MCF 10A (cell line): ENCODE data around the gene MN1. TPM values are rescaled to one million over a fixed set of nuclear protein-coding genes. Genes with fewer than 3 reads are reported as not detected.

Experiments used
- Bru-seq: library from RNA; stranded (reverse); fragments of 400-500 nt; gene quantifications from one replicate; lab custom pipeline; 2021; lab: Mats Ljungman, UMichigan
- BruChase-seq, 2 experiments: library from RNA; stranded (reverse); fragments of 400-500 nt; gene quantifications; one replicate each; lab custom pipeline; 2021; lab: Mats Ljungman, UMichigan
- BruUV-seq: library from RNA; stranded (reverse); fragments of 400-500 nt; replicated peaks from 2 replicates; lab custom pipeline; 2021; lab: Mats Ljungman, UMichigan
- CTCF ChIA-PET: fragments of 300-600 bp; sonication (Branson Sonifier 250); formaldehyde crosslinking; extraction: SDS; loops from one replicate; lab custom pipeline; 2021; ENCODE audit warnings: antibody characterized with exemption, inconsistent platforms; lab: Yijun Ruan, JAX
- POLR2A ChIA-PET: fragments of 300-600, 350-650 bp; sonication (Branson Sonifier 250); formaldehyde crosslinking; extraction: SDS; loops from one replicate; lab custom pipeline; 2020; ENCODE audit warnings: antibody characterized with exemption, inconsistent platforms; lab: Yijun Ruan, JAX
- DNase-seq: peaks from one replicate; pipeline ENCODE4 v3.0.0-alpha.2; 2018; ENCODE audit not compliant: unreplicated experiment
- H3K27ac Mint-ChIP-seq: one replicate; pipeline ENCODE4 v1.8.0; 2022; ENCODE audit warnings: mild to moderate bottlenecking, low read depth, mixed read lengths; ENCODE audit not compliant: unreplicated experiment
- H3K27me3 Mint-ChIP-seq: one replicate; pipeline ENCODE4 v1.8.0; 2022; ENCODE audit warnings: mixed read lengths; ENCODE audit not compliant: insufficient read depth, unreplicated experiment
- H3K36me3 Mint-ChIP-seq: one replicate; pipeline ENCODE4 v1.8.0; 2022; ENCODE audit warnings: mild to moderate bottlenecking, moderate library complexity, mixed read lengths; ENCODE audit not compliant: insufficient read depth, unreplicated experiment
- H3K4me1 Mint-ChIP-seq: one replicate; pipeline ENCODE4 v1.8.0; 2022; ENCODE audit warnings: mixed read lengths; ENCODE audit not compliant: insufficient read depth, unreplicated experiment
- H3K4me3 Mint-ChIP-seq: one replicate; pipeline ENCODE4 v1.8.0; 2022; ENCODE audit warnings: mild to moderate bottlenecking, moderate library complexity, mixed read lengths; ENCODE audit not compliant: unreplicated experiment
- H3K9me3 Mint-ChIP-seq: one replicate; pipeline ENCODE4 v1.8.0; 2022; ENCODE audit warnings: mixed read lengths; ENCODE audit not compliant: unreplicated experiment
- intact Hi-C: fragments of 100-400 bp; cut with micrococcal nuclease; formaldehyde crosslinking; loops from 2 replicates; pipeline ENCODE4 v1.14.1; 2022
- long read RNA-seq: library from polyadenylated mRNA; stranded (forward); transcript quantifications from one replicate; pipeline ENCODE4 v2.0.0, GENCODE V29; 2022
- total RNA-seq: library from RNA; stranded (reverse); gene quantifications from 2 replicates; pipeline ENCODE4 v1.2.3, GENCODE V29; 2022
- TF ChIP-seq, protein P1 (sequence below): fragments of 200-600 bp; IDR thresholded peaks from one replicate; pipeline ENCODE4 v1.8.0; 2022; ENCODE audit warnings: antibody characterized with exemption, mild to moderate bottlenecking; ENCODE audit not compliant: unreplicated experiment

The MN1 gene
- 3.9 and 5.7 TPM in 2 replicates for total RNA-seq
- percentile 45 among the genes with signal in this experiment for Bru-seq, nascent RNA
- BruChase-seq, experiment 1, labeled RNA remaining after a 6-hour chase, result percentile 38 among the genes with signal in this experiment
- percentile 51 among the genes with signal in this experiment for BruChase-seq, experiment 2, labeled RNA remaining after a 2-hour chase
- long read RNA-seq, full-length matches to known transcripts, result 1 of 15 reads
- long read RNA-seq, partial matches to known transcripts, result 0 of 15 reads
- long read RNA-seq, other reads (novel, unspliced or antisense), result 14 of 15 reads

DNA sequence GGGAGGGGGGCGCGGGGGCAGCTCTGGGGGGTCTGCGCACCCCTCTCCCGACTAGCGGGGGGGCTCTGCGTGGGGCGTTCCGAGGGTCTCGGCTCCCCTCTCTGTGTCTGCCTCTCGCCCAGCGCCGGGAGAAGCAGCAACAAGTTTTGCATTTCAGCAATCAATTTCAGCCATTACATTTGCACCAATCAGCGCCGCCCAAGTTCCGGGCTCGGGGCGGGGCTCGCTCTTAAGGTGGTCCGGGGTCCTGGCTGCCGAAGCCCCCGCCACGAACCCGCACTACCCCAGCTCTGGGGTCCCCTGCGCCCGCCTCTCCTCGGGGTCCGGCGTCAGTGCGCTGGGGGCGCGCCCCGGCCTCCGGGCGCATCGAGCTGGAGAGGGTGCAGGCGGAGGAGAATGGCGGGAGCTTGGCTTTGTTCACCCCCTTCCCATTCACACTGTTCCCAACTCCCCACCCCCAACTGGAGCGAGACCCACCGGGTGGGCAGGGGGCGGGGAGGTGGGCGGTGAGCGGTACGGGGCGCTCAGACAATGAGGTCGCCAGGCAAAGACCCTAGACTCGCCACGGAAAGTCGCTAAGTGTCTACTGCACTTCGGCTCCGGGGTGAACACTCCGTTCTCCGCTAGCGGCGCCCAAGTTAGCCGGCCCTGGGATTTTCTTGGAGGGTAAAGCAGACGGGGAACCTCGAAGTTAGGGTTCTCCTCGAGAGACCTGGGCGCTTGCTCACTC, at the start of gene MN1:
MN1 (minus strand) TSS at position 141 of the 730 bp plus-strand sequence. CDS start 1,213 bp downstream, outside the sequence.
- Mint-ChIP-seq H3K9me3 (no peaks in the 10 kb centered on the region), H3K27ac (no peak within 1 kb of the TSS), H3K4me3 (peak within 1 kb of the TSS; percentile 73), H3K4me1 (peaks cover 11% of the 10 kb centered on the region), H3K36me3 (no peaks in the 10 kb centered on the region), H3K27me3 (no peaks in the 10 kb centered on the region)
- ChIA-PET CTCF (interaction anchor here (1.3 kb wide), 1 partner anchor 397 kb away, joined by 3 read pairs; no protein-coding TSS in a partner anchor), POLR2A (no interaction called here)
- BruUV-seq, result no TSS peak
- TF ChIP-seq, protein P1, sequence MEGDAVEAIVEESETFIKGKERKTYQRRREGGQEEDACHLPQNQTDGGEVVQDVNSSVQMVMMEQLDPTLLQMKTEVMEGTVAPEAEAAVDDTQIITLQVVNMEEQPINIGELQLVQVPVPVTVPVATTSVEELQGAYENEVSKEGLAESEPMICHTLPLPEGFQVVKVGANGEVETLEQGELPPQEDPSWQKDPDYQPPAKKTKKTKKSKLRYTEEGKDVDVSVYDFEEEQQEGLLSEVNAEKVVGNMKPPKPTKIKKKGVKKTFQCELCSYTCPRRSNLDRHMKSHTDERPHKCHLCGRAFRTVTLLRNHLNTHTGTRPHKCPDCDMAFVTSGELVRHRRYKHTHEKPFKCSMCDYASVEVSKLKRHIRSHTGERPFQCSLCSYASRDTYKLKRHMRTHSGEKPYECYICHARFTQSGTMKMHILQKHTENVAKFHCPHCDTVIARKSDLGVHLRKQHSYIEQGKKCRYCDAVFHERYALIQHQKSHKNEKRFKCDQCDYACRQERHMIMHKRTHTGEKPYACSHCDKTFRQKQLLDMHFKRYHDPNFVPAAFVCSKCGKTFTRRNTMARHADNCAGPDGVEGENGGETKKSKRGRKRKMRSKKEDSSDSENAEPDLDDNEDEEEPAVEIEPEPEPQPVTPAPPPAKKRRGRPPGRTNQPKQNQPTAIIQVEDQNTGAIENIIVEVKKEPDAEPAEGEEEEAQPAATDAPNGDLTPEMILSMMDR, result no peak
- DNase-seq, result no peak
- intact Hi-C loops, result loop anchor here (1.0 to 10.0 kb wide), 8 partner anchors 49 to 1127 kb away; no protein-coding TSS in a partner anchor

DNA sequence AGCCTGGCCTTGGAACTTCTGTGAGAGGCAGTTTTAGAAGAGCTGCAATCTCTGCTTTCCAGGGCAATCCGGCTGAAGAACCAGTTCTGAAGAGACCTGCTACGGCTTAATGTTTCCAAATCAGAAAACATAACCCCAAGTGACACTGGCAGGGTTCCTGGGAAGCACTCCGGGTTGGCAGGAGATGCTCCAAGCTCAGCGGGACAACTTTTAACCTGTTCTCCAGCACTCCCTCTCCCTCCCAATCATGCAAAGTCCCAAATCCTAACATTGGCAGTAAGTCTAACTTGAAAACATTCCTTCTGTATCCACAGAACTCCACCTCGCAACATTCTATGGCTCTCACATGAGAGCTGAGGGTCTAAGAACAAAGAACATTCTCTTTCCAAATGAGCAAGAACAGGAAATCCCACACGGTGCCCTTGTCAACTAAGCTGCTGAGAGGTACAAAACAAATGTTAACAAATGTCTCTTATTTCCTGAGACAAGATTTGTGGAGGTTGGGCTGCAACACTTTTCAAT, 48.5 kb upstream of the MN1 start:
- Mint-ChIP-seq H3K4me3 (no peak overlapping the region), H3K27me3 (no peaks in the 10 kb centered on the region), H3K27ac (peak overlapping the region; percentile 19), H3K4me1 (no peaks in the 10 kb centered on the region), H3K9me3 (no peaks in the 10 kb centered on the region), H3K36me3 (peaks cover 88% of the 10 kb centered on the region)
- BruUV-seq, result no TSS peak
- DNase-seq, result no peak
- intact Hi-C loops, result no loop called here
- CTCF ChIA-PET, result no interaction called here
- TF ChIP-seq, protein P1, result no peak
- POLR2A ChIA-PET, result interaction anchor here (0.6 to 1.1 kb wide), 2 partner anchors 17 kb away, joined by 3 read pairs; no protein-coding TSS in a partner anchor

DNA sequence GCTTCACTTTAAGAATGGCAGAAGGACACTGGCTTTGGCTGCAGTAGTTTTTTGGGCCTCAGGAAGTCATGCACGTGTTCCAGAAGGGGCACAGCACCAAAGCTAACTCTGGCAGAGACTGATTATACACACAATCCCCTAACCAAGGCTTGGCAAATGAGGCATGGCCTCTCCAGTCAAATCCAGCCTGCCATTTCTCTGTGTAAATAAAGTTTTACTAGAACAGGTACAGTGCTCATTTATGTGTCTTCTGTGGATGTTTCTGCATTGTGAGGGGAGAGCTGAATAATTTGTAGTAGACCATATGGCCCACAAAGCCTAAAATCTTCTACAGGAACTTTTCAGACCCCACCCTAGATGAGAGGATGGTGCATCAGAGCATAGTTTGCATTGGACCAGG, 46.4 kb upstream of the MN1 start:
- BruUV-seq, result no TSS peak
- H3K27ac Mint-ChIP-seq, result peak overlapping the region; percentile 57
- no peaks in the 10 kb centered on the region for H3K27me3 Mint-ChIP-seq
- H3K4me1 Mint-ChIP-seq, result no peaks in the 10 kb centered on the region
- ChIA-PET CTCF (interaction anchor here (1.0 to 1.2 kb wide), 2 partner anchors 34 to 161 kb away, joined by 3 read pairs; no protein-coding TSS in a partner anchor), POLR2A (interaction anchor here (0.7 to 1.5 kb wide), 2 partner anchors 14 to 18 kb away, joined by 3 to 4 read pairs; no protein-coding TSS in a partner anchor)
- TF ChIP-seq, protein P1, result no peak
- intact Hi-C loops, result no loop called here
- no peak for DNase-seq
- peaks cover 71% of the 10 kb centered on the region for H3K36me3 Mint-ChIP-seq
- H3K9me3 Mint-ChIP-seq, result no peaks in the 10 kb centered on the region
- no peak overlapping the region for H3K4me3 Mint-ChIP-seq

DNA sequence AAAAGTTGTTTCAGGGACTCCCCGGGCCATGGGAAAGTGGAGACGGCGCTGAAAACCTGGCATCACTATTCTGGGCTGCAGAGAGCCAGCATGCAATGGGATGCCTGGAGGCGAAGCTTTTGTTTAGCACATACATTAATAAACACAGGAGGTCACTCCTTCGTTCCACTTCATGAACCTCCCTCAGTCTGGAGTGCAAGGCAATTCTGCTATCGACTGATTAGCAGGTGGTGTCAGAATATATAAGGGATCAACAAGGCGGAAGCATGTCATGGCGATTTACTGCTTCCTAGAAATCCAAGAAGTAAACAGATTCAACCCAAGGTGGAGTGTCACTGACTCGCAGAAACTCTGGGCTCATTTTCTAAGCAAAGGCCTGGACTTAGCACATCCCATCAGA, 45.4 kb upstream of the MN1 start:
- BruUV-seq, result no TSS peak
- TF ChIP-seq, protein P1, result no peak
- POLR2A ChIA-PET, result interaction anchor here (1.5 kb wide), 1 partner anchor 17 kb away, joined by 4 read pairs; no protein-coding TSS in a partner anchor
- Mint-ChIP-seq H3K27me3 (no peaks in the 10 kb centered on the region), H3K4me1 (no peaks in the 10 kb centered on the region), H3K4me3 (no peak overlapping the region), H3K9me3 (no peaks in the 10 kb centered on the region), H3K27ac (no peak overlapping the region), H3K36me3 (peaks cover 68% of the 10 kb centered on the region)
- CTCF ChIA-PET, result interaction anchor here (0.6 kb wide), 1 partner anchor 165 kb away, joined by 3 read pairs; no protein-coding TSS in a partner anchor
- no peak for DNase-seq
- intact Hi-C loops, result no loop called here
